Lower leg skin (tissue), 3 donors: ENCODE measurements around the gene KCND1.

Source experiments
- POLR2A ChIP-seq, 2 donors: fragments of 450-650 bp; IDR thresholded peaks; one replicate each; pipeline ENCODE4 v1.6.1; 2016 to 2017; ENCODE audit warnings: antibody characterized with exemption in 2 of 2, mild to moderate bottlenecking in 1 of 2, moderate library complexity in 1 of 2
- TF ChIP-seq, protein P1 (sequence below), 3 donors: fragments of 450-650 bp; IDR thresholded peaks; one replicate each; pipeline ENCODE4 v1.5.1; 2016; ENCODE audit warnings: antibody characterized with exemption in 3 of 3, mild to moderate bottlenecking in 3 of 3, moderate library complexity in 2 of 3

DNA sequence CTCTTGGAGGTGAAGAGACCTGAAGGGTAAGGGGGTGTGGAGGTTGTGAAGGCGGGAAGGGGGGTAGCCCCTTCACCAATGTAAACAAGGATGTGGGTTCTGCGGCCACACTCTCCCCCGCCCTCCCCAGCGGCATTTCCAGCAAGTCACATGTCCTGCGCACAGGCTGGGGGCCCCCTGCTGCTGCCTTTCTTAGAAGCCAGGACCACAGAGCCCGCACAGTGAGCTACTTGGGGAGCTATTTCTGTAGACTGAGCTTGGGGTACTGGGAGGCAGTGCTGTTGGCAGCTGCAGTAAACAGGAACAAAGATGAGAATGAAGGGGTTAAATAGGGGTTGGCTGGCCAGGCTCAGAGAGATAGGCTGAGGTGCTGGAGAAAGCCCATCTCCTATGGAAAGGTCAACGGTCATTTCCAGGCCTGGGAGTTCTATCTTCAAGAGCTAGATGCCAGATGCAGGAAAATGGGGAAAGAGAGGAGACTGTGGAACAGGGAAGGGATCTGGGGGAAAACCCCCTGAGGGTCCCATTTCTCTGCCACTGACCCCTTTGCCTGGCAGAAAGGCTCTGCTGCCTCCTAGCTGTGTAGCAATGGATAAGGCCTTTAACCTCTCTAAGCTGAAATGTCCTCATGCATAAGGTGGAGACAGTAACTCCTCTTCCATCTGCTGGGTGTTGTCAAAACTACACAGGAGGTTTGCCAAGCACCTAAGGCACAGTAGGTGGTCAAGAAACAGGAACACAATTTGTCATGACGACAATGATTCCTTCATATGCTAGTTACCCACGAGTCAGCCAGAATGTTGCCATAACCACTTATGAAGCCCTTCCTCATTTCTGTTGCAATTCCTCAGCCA lies 34.4 kb downstream of the KCND1 start:
- TF ChIP-seq, protein P1, sequence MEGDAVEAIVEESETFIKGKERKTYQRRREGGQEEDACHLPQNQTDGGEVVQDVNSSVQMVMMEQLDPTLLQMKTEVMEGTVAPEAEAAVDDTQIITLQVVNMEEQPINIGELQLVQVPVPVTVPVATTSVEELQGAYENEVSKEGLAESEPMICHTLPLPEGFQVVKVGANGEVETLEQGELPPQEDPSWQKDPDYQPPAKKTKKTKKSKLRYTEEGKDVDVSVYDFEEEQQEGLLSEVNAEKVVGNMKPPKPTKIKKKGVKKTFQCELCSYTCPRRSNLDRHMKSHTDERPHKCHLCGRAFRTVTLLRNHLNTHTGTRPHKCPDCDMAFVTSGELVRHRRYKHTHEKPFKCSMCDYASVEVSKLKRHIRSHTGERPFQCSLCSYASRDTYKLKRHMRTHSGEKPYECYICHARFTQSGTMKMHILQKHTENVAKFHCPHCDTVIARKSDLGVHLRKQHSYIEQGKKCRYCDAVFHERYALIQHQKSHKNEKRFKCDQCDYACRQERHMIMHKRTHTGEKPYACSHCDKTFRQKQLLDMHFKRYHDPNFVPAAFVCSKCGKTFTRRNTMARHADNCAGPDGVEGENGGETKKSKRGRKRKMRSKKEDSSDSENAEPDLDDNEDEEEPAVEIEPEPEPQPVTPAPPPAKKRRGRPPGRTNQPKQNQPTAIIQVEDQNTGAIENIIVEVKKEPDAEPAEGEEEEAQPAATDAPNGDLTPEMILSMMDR (IDR thresholded peaks at IDR 0.05) = no peak
- TF ChIP-seq POLR2A (IDR thresholded peaks at IDR 0.05) = no peak
